Muscle of leg (tissue), 11 donors: ENCODE data around the gene GLIPR2. TPM values are rescaled to one million over a fixed set of nuclear protein-coding genes. Genes with fewer than 3 reads are reported as not detected.
A peak's percentile ranks its signal among the peaks of the same experiment; 100 is the strongest.

Experiments
- DNase-seq: peaks from one replicate; pipeline ENCODE4 v3.0.0; 2013
- H3K27ac ChIP-seq: one replicate; pipeline ENCODE4 v1.5.1; 2013; ENCODE audit warnings: mild to moderate bottlenecking, low read length, control low read depth
- H3K27me3 ChIP-seq: one replicate; pipeline ENCODE4 v1.6.1; 2013; ENCODE audit warnings: low read length; ENCODE audit not compliant: control insufficient read depth, insufficient read depth
- H3K36me3 ChIP-seq: one replicate; pipeline ENCODE4 v1.6.1; 2013; ENCODE audit warnings: low read length; ENCODE audit not compliant: control insufficient read depth, insufficient read depth
- H3K4me1 ChIP-seq: one replicate; pipeline ENCODE4 v1.6.1; 2013; ENCODE audit warnings: low read length; ENCODE audit not compliant: control insufficient read depth, insufficient read depth
- H3K4me3 ChIP-seq: one replicate; pipeline ENCODE4 v1.5.1; 2013; ENCODE audit warnings: low read length, control low read depth
- H3K9me3 ChIP-seq: replicated peaks from 2 replicates; pipeline ENCODE4 v1.6.1; 2013; ENCODE audit warnings: low read depth, low read length; ENCODE audit not compliant: control insufficient read depth
- WGBS: methylation state at CpG from one replicate; pipeline ENCODE4 v1.1.5; 2013; ENCODE audit warnings: missing lambda C conversion rate; ENCODE audit not compliant: insufficient coverage; 5-methylcytosine and 5-hydroxymethylcytosine counted together
- polyA plus RNA-seq, 8 donors: library from polyadenylated mRNA; unstranded; fragments of 120-200 nt; gene quantifications; one replicate each; pipeline versions ENCODE4 v1.2.1 to v1.2.3, GENCODE V29; 2013; ENCODE audit warnings: inconsistent platforms in 1 of 8, low replicate concordance in 1 of 8; ENCODE audit not compliant: insufficient read length in 8 of 8, insufficient read depth in 1 of 8
- total RNA-seq: library from RNA; stranded (reverse); fragments of 120-200 nt; gene quantifications from one replicate; pipeline ENCODE4 v1.2.4, GENCODE V29; 2013

GLIPR2 gene
- total and polyA plus RNA-seq, 9 donors, result 61.4 to 159 (median 129) TPM

DNA sequence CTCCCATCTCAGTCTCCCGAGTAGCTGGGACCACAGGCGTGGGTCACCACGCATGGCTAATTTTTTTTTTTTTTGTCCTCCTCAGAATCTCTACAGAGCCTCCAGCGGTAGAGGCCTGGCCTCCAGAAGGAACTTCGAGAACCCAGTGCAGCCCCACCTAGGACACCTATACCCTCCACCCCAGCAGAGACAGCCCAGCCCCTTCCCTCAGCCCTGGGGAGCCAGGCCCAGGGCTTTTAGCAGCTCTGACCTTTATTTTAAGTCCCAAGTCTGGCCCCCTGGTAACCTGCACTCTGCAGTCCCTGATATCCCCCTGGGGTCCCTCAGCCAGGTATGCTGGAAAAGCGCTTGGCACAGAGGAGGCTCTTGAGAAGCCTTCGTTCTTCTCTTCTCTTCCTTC is 5.2 kb downstream of the GLIPR2 start:
- H3K4me1 ChIP-seq, result peaks cover 60% of the 10 kb centered on the region
- H3K27me3 ChIP-seq, result no peaks in the 10 kb centered on the region
- WGBS, result 91% methylated on average over 7 of the region's 7 CpGs
- H3K36me3 ChIP-seq, result peaks cover 41% of the 10 kb centered on the region
- DNase-seq, result no peak
- H3K9me3 ChIP-seq, result no peaks in the 10 kb centered on the region
- H3K27ac ChIP-seq, result peak overlapping the region; percentile 64
- H3K4me3 ChIP-seq, result no peak overlapping the region

- Histone ChIP-seq H3K9me3 (no peaks in the 10 kb centered on the region), H3K36me3 (peaks cover 49% of the 10 kb centered on the region), H3K27ac (peak overlapping the region; percentile 67), H3K27me3 (no peaks in the 10 kb centered on the region), H3K4me3 (no peak overlapping the region), H3K4me1 (peaks cover 57% of the 10 kb centered on the region)
- peak; percentile 63 for DNase-seq
- WGBS, result 66% methylated on average over 6 of the region's 12 CpGs
Measured at GRCh38 chr9:36142510-36143244, 6.1 kb downstream of the GLIPR2 start.

DNA sequence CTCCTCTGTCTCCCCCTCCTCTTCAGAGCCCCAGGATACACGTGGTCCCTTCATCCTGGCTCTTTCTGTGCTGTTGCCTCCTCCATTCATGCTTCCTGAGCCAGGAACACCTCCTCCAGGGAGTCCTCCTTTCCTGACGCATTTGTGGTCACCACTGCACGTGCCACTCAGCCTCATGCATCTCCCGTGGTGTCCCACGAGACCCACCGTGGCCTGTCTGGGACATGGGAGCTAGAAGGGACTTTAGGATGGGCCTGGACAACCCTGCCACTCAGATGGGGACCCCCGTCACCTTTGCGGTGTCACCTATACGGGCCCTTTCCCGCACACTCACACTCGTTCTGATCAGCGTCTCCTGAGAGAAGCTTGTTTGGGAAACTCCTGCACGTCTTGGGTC is 6.7 kb downstream of the GLIPR2 start:
- Histone ChIP-seq H3K4me1 (peaks cover 61% of the 10 kb centered on the region), H3K27ac (peak overlapping the region; percentile 65)
- 81% methylated on average over 10 of the region's 13 CpGs for WGBS

DNA sequence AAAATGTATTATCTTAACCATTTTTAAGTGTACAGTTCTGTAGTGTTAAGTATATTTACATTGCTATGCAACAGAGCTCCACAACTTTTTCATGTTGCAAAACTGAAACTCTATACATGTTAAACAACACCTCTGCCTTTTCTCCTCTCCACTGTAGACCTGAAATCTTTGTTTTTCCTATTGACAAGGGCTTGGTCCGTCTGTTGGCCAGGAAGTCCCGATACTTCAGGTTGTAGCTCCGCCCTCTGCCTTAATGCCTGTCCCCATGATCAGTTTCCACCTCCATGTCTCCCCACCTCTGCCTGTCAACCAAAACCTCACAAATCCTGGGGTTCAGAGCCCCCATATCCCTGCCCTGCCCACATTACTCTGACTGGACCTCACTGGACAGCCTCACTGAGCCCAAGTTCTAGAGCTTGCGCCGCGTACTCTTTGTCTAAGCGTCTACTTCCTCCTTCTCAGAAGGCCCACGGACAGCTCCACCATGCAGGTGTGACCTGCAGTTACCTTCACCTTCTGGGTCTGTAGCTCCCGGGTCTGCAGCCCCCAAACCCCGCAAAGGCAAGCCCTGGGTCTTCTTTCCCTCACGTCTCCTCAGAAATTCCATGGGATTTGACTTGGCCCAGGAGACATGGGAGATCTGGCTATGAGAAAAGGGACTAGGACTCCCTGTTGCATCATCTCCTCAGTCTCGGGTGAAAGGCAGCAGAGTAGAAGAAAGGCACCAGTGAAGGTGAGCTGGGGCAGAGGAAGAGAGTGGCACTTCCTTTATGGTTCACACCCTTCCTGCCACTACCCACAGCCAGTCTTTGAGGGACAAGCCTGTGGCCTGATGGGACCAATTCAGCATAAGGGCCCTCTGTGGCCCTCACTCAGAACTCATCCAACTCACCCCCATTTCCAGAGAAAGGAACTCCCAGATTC is 8.0 kb downstream of the GLIPR2 start:
- Histone ChIP-seq H3K27ac (no peak overlapping the region), H3K4me1 (peaks cover 60% of the 10 kb centered on the region), H3K36me3 (peaks cover 60% of the 10 kb centered on the region), H3K27me3 (no peaks in the 10 kb centered on the region), H3K4me3 (no peak overlapping the region), H3K9me3 (no peaks in the 10 kb centered on the region)
- 90% methylated on average over 8 of the region's 12 CpGs for WGBS
- DNase-seq, result no peak

More for the DNA sequence above, 6.7 kb downstream of the GLIPR2 start:
- peaks cover 54% of the 10 kb centered on the region for H3K36me3 ChIP-seq
- H3K4me3 ChIP-seq, result no peak overlapping the region
- DNase-seq, result no peak
- no peaks in the 10 kb centered on the region for H3K27me3 ChIP-seq
- no peaks in the 10 kb centered on the region for H3K9me3 ChIP-seq

DNA sequence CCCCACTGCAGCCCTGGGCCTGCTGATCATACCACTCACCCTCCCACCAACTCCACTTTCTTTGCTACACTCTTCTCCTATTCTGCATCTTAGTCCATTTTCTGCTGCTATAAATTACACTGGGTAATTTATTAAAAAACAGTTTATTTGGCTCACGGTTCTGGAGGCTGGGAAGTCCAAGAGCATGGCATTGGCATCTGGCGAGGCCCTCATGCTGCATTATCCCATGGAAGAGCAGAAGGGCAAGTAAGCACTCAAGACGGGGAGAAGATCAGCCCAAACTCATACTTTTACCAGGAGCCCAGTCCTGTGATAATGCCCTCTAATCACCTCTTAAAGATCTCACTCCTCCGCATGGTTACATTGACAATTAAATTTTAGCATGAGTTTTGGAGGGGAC is 9.4 kb downstream of the GLIPR2 start:
- 100% methylated on average over 2 of the region's 4 CpGs for WGBS
- no peaks in the 10 kb centered on the region for H3K27me3 ChIP-seq
- no peak overlapping the region for H3K27ac ChIP-seq
- H3K9me3 ChIP-seq, result no peaks in the 10 kb centered on the region
- H3K4me3 ChIP-seq, result no peak overlapping the region
- no peak for DNase-seq
- H3K4me1 ChIP-seq, result peaks cover 59% of the 10 kb centered on the region
- H3K36me3 ChIP-seq, result peaks cover 72% of the 10 kb centered on the region

DNA sequence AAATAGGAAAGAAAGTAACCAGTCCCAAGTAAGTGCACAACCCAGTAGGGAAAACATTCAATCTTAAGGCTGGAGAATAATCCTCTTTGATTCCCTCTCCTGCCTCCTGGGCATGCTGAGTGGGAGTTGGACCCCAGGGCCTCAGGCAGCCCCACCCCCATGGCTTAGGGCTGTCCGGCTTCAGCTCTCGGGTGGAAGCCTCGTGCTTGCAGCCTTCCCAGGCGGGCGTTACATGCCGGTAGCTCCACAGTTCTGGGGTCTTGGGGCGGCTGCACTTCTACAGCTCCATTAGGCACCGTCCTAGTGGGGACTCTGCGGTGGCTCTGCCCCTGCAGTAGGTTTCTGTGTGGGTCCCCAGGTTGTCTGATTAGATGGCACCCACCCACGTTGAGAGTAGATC is 10.1 kb downstream of the GLIPR2 start:
- no peak for DNase-seq
- Histone ChIP-seq H3K9me3 (no peaks in the 10 kb centered on the region), H3K27ac (no peak overlapping the region), H3K4me3 (no peak overlapping the region), H3K27me3 (no peaks in the 10 kb centered on the region), H3K36me3 (peaks cover 77% of the 10 kb centered on the region), H3K4me1 (peaks cover 59% of the 10 kb centered on the region)
- WGBS, result 86% methylated on average over 10 of the region's 10 CpGs

GRCh38 chr9:36147441-36148175 is 11.1 kb downstream of the GLIPR2 start:
- no peak for DNase-seq
- Histone ChIP-seq H3K9me3 (no peaks in the 10 kb centered on the region), H3K27ac (no peak overlapping the region), H3K4me1 (peaks cover 56% of the 10 kb centered on the region), H3K4me3 (no peak overlapping the region), H3K36me3 (peaks cover 76% of the 10 kb centered on the region), H3K27me3 (no peaks in the 10 kb centered on the region)
- 86% methylated on average over 8 of the region's 14 CpGs for WGBS

GRCh38 chr9:36148311-36149051 is 11.9 kb downstream of the GLIPR2 start:
- peak overlapping the region; percentile 36 for H3K27ac ChIP-seq
- no peaks in the 10 kb centered on the region for H3K9me3 ChIP-seq
- peaks cover 75% of the 10 kb centered on the region for H3K36me3 ChIP-seq
- peaks cover 52% of the 10 kb centered on the region for H3K4me1 ChIP-seq
- H3K27me3 ChIP-seq, result no peaks in the 10 kb centered on the region
- WGBS, result 45% methylated on average over 9 of the region's 14 CpGs
- no peak overlapping the region for H3K4me3 ChIP-seq
- peak; percentile 96 for DNase-seq

- 51% methylated on average over 3 of the region's 4 CpGs for WGBS
- peak; percentile 33 for DNase-seq
- Histone ChIP-seq H3K9me3 (no peaks in the 10 kb centered on the region), H3K36me3 (peaks cover 69% of the 10 kb centered on the region), H3K4me1 (peaks cover 53% of the 10 kb centered on the region), H3K27me3 (no peaks in the 10 kb centered on the region), H3K4me3 (no peak overlapping the region), H3K27ac (peak overlapping the region; percentile 36)
Measured at GRCh38 chr9:36149197-36149596, 12.7 kb downstream of the GLIPR2 start.
